Hindlimb muscle (tissue), 1 donor: ENCODE results near the gene MOV10L1. TPM values are rescaled to one million over a fixed set of nuclear protein-coding genes. Genes with fewer than 3 reads are reported as not detected.

Experiments used
- DNase-seq: peaks from one replicate; pipeline ENCODE4 v3.0.0-alpha.2; 2013
- polyA plus RNA-seq: library from polyadenylated mRNA; unstranded; fragments of 120-200 nt; gene quantifications from one replicate; pipeline ENCODE4 v1.2.1, GENCODE V29; 2013; ENCODE audit not compliant: insufficient read length

MOV10L1 gene
- polyA plus RNA-seq = 0.58 TPM

GRCh38 chr22:50089682-50090411 is at the start of gene MOV10L1:
TSS of gene MOV10L1 (plus strand) at chr22:50090006. CDS start at chr22:50090089, 83 bp downstream.
- peak; percentile 22 for DNase-seq

DNA sequence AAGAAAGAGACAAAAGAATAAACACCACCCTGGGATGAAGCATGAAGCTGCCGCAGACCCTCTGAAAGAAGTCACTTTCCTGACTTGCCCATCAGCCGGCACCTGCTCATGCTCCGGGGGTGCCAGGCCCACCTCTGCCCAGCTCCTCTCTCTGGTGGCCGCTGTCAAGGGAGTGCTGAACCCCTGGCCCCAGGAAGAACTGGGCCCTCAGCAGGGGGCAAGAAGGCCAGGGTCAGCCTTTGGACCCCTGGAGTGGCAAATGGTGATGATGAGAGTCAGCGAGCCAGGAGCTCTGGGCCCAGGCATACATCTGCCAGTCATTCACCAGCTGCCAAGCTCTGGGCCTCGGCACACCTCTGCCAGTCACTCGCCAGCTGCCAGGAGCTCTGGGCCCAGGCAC is 49.1 kb upstream of the MOV10L1 start:
- no peak for DNase-seq

- no peak for DNase-seq
Measured at GRCh38 chr22:50041361-50042065, 48.3 kb upstream of the MOV10L1 start.

DNA sequence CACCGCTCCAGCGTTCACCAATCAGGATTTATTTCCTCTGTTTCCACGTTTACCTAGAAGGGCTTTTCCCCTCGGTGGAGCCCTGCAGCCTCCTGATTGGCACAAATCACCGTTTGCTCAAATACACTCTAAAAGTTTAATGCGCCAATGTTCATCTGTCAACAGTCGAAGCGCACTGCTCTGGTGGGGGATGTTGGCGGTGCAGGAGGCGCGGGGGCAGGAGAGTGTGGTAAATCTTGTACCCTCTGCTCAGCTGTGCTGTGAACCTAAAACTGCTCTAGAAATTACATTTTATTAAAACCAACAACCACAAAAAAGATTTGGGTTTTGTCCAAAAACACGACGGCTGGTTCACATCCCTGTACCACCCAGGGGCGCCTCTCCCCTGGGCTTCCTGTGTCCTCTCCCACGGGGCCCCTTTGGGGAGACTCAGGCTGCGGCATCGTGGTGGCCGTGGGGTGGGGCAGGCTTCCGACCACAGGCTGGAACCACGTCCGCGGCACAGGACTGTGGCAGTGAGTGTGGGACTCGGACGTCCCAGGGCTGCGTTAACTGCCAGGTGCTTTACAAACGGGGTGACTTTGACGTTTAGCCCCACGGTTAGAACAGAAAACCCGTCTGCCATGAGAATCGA is 45.2 kb upstream of the MOV10L1 start:
- no peak for DNase-seq

DNA sequence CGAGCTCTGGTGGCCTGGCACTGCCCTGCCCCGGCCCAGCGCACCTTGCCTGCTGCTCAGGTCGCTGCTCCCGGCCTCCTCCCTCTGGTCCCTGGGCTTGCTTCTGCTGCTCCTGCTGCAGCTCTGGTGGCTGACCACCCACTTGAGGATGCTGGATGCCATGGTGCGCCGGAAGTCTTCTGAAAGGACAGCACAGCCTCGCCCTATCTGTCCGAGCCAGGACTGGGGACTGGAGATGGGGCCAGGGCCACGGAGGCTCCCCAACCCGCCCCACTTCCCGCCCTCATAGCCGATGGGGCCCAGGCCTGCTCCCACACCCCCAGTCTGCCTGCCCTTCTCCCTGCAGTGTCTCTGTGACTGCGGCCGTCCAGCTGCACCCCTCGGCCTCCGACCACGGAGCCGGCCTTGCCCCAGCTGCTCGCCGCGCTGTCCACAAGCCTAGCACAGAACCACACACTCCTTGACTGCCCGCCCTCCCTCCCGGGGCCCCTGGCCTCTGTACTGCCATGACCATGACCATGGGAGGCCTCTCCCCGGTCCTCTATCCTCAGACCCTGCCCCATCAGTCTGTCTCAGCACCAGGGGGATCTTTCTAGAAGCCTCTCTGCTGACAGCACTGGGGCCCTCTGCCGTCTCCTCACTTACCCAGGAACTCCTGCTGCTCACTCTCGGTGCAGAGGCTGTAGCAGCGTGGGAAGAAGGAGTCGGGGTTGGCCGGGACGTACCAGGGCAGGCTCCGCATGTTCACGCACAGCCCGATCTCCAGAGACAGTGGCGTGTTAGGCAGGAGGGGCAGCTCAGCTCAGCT is 44.4 kb upstream of the MOV10L1 start:
- no peak for DNase-seq

GRCh38 chr22:50046019-50046415 is 43.8 kb upstream of the MOV10L1 start:
- DNase-seq = no peak

DNA sequence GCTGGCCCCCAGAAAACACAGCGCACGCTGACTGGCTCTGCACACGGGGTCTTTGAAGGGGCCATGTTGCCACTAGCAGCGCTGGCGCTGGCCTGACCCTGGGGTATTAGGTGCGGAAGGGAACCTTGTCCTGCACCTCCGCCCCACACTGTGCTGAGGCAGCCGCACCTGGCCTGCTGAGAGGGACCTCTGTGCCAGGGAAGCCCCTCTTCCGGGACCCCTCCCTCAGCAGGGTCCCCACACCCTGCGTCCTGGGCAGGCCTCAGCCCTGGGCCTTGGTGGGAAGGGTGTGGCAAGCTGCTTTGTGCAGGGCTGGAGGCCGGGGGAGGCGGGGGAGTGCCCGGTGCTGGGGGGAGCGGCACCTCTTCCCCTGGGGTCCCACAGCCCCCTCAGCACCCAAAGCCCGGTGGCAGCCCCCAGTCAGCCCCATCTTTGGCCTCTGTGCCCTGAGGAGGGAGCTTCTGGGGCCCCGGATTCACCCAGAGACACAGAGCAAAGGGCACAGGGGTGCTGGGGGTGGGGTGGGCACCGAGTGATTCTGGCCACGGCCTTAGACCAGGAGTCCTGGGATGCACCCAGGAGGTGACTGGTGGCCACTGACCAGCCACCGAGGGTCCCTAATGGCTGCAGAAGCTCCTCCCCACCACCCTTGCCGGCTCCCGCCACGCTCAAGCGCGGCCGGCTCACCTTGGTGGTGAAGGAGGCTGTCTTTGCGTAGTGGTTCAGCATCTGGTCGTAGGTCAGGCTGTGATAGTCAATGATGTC is 43.1 kb upstream of the MOV10L1 start:
- DNase-seq = no peak

- DNase-seq = no peak
Measured at GRCh38 chr22:50047346-50047745, 42.5 kb upstream of the MOV10L1 start.

DNA sequence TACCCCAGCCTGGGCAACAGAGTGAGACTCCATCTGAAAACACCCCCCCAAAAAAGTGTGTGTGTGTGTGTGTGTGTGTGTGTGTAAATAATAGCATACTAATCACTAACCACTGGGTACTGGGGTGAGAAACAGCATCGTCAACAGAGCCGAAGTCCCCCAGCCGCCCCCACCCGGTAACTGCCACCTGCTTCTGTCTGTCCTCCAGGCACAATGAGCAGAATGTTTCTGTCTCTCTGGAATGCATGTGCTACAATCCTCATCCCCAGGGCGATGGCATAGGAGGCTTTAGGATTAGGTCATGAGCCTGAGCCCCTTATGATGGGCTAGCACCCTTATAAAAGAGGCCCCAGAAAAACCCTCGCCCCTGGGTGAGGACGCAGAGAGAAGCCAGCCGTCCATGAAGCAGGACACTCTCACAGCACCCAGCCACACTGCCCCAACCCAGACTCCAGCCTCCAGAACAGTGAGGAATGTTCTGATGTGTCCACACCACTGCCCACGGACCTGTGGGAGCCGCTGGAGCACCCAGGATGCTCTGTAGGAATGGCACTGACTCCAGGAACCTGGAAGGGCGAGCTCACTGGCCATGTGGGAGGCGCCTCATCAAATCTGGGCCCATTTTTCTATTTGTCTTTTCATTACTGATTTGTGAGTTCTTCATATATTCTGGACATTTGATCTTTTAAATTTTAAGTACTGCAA is 41.6 kb upstream of the MOV10L1 start:
- DNase-seq = peak; percentile 19

- no peak for DNase-seq
Measured at GRCh38 chr22:50048836-50049235, 41.0 kb upstream of the MOV10L1 start.

- DNase-seq = no peak
Measured at GRCh38 chr22:50049299-50050195, 40.3 kb upstream of the MOV10L1 start.

DNA sequence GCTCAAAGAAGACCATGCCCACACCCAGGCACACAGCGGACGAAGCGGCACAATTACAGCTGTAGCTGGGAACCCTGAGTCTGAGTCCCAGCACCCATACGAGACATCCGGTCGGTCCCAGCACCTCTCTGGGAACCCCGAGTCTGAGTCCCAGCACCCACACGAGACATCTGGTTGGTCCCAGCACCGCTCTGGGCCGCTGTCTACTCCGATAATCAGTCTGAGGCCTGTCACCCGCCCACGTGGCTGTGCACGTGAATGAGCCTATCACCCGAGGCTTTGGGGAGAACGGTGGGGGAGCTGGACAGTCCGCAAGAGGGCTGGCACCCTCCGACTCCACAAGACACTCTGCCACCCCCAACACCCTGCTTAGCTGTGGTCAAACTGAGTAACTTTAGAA is 37.9 kb upstream of the MOV10L1 start:
- no peak for DNase-seq

GRCh38 chr22:50053861-50054260 is 35.9 kb upstream of the MOV10L1 start:
- no peak for DNase-seq

GRCh38 chr22:50056214-50056972 is 33.4 kb upstream of the MOV10L1 start:
- DNase-seq = no peak

DNA sequence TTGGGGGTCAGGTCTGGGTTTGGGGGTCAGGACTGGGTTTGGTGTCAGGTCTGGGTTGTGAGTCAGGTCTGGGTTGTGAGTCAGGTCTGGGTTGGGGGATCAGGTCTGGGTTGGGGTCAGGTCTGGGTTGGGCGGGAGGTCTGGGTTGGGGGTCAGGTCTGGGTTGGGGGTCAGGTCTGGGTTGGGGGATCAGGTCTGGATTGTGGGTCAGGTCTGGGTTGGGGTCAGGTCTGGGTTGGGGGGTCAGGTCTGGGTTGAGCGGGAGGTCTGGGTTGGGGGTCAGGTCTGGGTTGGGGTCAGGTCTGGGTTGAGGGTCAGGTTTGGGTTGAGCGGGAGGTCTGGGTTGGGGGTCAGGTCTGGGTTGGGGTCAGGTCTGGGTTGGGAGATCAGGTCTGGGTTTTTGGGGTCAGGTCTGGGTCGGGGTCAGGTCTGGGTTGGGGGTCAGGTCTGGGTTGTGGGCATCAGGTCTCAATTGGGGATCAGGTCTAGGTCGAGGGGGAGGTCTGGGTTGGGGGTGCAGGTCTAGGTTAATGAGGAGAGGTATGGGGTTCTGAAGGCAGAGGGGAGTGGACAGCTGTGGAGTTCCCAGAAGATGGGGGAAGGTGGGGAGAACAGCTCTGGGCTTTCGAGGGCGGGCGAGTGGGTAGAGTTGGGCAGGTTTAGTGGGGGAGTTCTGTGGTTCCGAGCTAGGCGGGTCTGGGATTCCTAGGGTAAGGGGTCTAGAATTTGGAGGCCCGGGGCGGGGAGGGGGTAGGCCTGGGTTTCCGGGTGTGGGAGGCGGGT is 32.3 kb upstream of the MOV10L1 start:
- DNase-seq = no peak

- DNase-seq = no peak
Measured at GRCh38 chr22:50058061-50058905, 31.5 kb upstream of the MOV10L1 start, which contains the start of gene TTLL8. TSS of gene TTLL8 (minus strand) at chr22:50058298.
